SK-N-SH (cell line): ENCODE results near the gene CDCA8. TPM values are rescaled to one million over a fixed set of nuclear protein-coding genes. Genes with fewer than 3 reads are reported as not detected.

Experiments used
- CTCF ChIA-PET: fragments of 300-600, 350-600 bp; formaldehyde crosslinking; extraction: SDS; loops from one replicate; lab custom pipeline; 2021; lab: Yijun Ruan, JAX
- POLR2A ChIA-PET: fragments of 350-600 bp; sonication (Branson Sonifier 250); formaldehyde crosslinking; extraction: SDS; loops from one replicate; lab custom pipeline; 2020; ENCODE audit warnings: antibody characterized with exemption, inconsistent platforms; lab: Yijun Ruan, JAX
- DNase-seq: peaks from one replicate; pipeline ENCODE4 v3.0.0; 2012
- H2AFZ ChIP-seq: fragments of 200-600 bp; sonication (generic); 2 replicates; pipeline ENCODE4 v1.8.1; 2016; ENCODE audit warnings: antibody characterized with exemption, mild to moderate bottlenecking, low read depth
- H3F3A ChIP-seq: fragments of 200-600 bp; sonication (generic); replicated peaks from 2 replicates; pipeline ENCODE3; 2016; ENCODE audit warnings: antibody characterized with exemption, mild to moderate bottlenecking; ENCODE audit not compliant: insufficient read depth
- H3K27ac ChIP-seq, 2 experiments: fragments of 200-500 bp in 1 of 2; fragments of 200-600 bp in 1 of 2; sonication (Bioruptor generic) in 1 of 2; sonication (generic), shearing (Covaris generic) in 1 of 2; 2 replicates each; pipeline versions ENCODE4 v1.5.1 to v1.6.1; 2014 to 2016; ENCODE audit warnings: low read depth in 2 of 2, inconsistent platforms in 1 of 2, low read length in 1 of 2, mild to moderate bottlenecking in 1 of 2, mixed read lengths in 1 of 2
- H3K27me3 ChIP-seq: fragments of 200-600 bp; sonication (generic), shearing (Covaris generic); 2 replicates; pipeline ENCODE4 v1.6.1; 2016; ENCODE audit warnings: mixed run types; ENCODE audit not compliant: insufficient read depth
- H3K36me3 ChIP-seq, 2 experiments: fragments of 200-500 bp in 1 of 2; fragments of 200-600 bp in 1 of 2; sonication (Bioruptor generic) in 1 of 2; sonication (generic) in 1 of 2; replicated peaks in 1 of 2; 2 replicates each; pipeline versions ENCODE3 to v1.5.1; 2014 to 2016; ENCODE audit warnings: low read length in 1 of 2, mild to moderate bottlenecking in 1 of 2; ENCODE audit not compliant: insufficient read depth in 2 of 2, control insufficient read depth in 1 of 2
- H3K4me1 ChIP-seq, 2 experiments: fragments of 200-500 bp in 1 of 2; fragments of 200-600 bp in 1 of 2; sonication (Bioruptor generic) in 1 of 2; sonication (generic), shearing (Covaris generic) in 1 of 2; 2 replicates each; pipeline versions ENCODE4 v1.5.1 to v1.6.1; 2014 to 2016; ENCODE audit warnings: low read depth in 1 of 2, low read length in 1 of 2, mixed run types in 1 of 2; ENCODE audit not compliant: insufficient read depth in 2 of 2, control insufficient read depth in 1 of 2
- H3K4me2 ChIP-seq: fragments of 200-600 bp; sonication (generic), shearing (Covaris generic); 2 replicates; pipeline ENCODE4 v1.6.1; 2017; ENCODE audit warnings: mixed run types
- H3K4me3 ChIP-seq, 2 experiments: fragments of 200-500 bp in 1 of 2; fragments of 200-600 bp in 1 of 2; sonication (Bioruptor generic) in 1 of 2; sonication (generic), shearing (Covaris generic) in 1 of 2; 2 replicates each; pipeline versions ENCODE4 v1.5.1 to v1.8.1; 2014 to 2016; ENCODE audit warnings: low read depth in 2 of 2, inconsistent platforms in 1 of 2, low read length in 1 of 2, mild to moderate bottlenecking in 1 of 2, mixed read lengths in 1 of 2, moderate library complexity in 1 of 2
- H3K79me2 ChIP-seq: fragments of 200-600 bp; sonication (generic); 2 replicates; pipeline ENCODE4 v1.8.1; 2017; ENCODE audit warnings: mild to moderate bottlenecking; ENCODE audit not compliant: insufficient read depth
- H3K9ac ChIP-seq: fragments of 200-600 bp; sonication (generic); 2 replicates; pipeline ENCODE4 v1.6.1; 2017; ENCODE audit warnings: mixed run types
- H3K9me2 ChIP-seq: fragments of 200-600 bp; sonication (generic); 2 replicates; pipeline ENCODE4 v1.6.1; 2017; ENCODE audit warnings: mixed run types
- H3K9me3 ChIP-seq: fragments of 200-600 bp; sonication (generic); 2 replicates; pipeline ENCODE4 v1.6.1; 2017; ENCODE audit warnings: mixed run types, mild to moderate bottlenecking, moderate library complexity
- H4K20me1 ChIP-seq: fragments of 200-600 bp; sonication (generic); 2 replicates; pipeline ENCODE4 v1.6.1; 2017; ENCODE audit warnings: mild to moderate bottlenecking, mixed run types; ENCODE audit not compliant: insufficient read depth
- CHD2 ChIP-seq: fragments of 150-350 bp; IDR thresholded peaks from 2 replicates; pipeline ENCODE4 v1.6.1; 2018; ENCODE audit warnings: low read length; ENCODE audit not compliant: partially characterized antibody
- EZH2phosphoT487 ChIP-seq: fragments of 200-600 bp; sonication (generic); IDR thresholded peaks from 2 replicates; pipeline ENCODE4 v1.6.1; 2017; ENCODE audit warnings: low read depth, mixed run types, mild to moderate bottlenecking, antibody characterized with exemption, moderate library complexity, borderline replicate concordance
- GATA2 ChIP-seq: sonication (generic); formaldehyde crosslinking; IDR thresholded peaks from 2 replicates; pipeline ENCODE4 v1.5.0; 2020; ENCODE audit warnings: mild to moderate bottlenecking, missing genetic modification reagents
- RXRA ChIP-seq: IDR thresholded peaks from 2 replicates; pipeline ENCODE4 v1.4.0; 2012; ENCODE audit warnings: low read depth, mild to moderate bottlenecking, borderline replicate concordance
- WGBS: methylation state at CpG from one replicate; pipeline ENCODE4 v1.1.6; 2017; ENCODE audit warnings: low lambda C conversion rate; 5-methylcytosine and 5-hydroxymethylcytosine counted together
- polyA plus RNA-seq, 3 experiments: library from polyadenylated mRNA; depleted of rRNA; stranded (reverse); fragments of >200 nt; gene quantifications; 2 replicates each; pipeline ENCODE4 v1.2.3, GENCODE V29; 2012
- TF ChIP-seq, protein P1 (sequence below): IDR thresholded peaks from 2 replicates; pipeline ENCODE4 v1.4.0; 2012; ENCODE audit warnings: low read depth, borderline replicate concordance
- TF ChIP-seq, protein P2 (sequence below): IDR thresholded peaks from 2 replicates; pipeline ENCODE4 v1.4.0; 2012; ENCODE audit warnings: low read depth, borderline replicate concordance
- TF ChIP-seq, protein P3 (sequence below): IDR thresholded peaks from 2 replicates; pipeline ENCODE4; 2012

CDCA8 gene
- polyA plus RNA-seq, 1 of the 3 experiments (the other 2 are of a cell fraction) = 22.9 TPM

DNA sequence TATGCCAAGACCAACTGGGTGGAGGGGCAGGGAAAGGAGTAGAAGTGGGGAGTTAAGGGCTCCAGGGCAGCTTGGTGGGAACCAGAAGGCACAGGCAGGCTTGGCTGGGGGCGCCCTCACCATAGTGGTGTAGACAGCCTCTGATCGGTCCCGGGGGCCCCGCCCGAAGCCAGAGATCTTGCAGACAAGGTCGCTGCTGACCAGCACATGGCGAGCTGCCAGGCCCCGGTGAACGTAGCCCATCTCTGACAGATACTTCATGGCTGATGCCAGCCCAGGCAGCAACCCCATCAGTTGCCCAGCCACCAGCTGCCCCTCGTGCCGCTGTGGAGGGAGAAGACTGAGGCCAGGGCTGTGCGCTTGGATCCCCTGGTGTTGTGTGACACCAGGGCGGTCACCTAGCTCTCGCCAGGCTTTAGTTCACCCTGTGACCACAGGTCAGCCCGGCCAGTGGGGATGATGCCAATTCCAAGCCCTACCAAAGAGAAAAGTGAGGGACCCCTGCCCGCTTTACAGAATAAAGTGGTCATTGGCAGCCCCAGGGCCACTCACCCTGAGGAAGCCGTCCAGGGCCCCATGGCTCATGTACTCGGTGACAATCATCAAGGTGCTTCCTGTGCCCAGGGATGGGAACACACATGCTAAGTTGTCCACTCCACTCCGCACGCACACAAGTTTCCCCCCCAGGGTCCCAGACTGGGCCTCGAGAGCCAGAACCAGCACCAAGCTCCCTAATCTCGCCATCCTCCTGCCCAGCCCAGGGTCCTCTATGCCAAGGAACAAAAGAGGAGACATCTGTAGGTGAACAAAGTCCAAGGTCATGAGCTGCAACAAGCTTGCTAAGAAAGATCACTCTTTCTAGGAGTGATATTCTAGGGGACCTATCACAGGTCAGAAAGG lies 28.2 kb downstream of the CDCA8 start (continued):
- TF ChIP-seq, protein P1, sequence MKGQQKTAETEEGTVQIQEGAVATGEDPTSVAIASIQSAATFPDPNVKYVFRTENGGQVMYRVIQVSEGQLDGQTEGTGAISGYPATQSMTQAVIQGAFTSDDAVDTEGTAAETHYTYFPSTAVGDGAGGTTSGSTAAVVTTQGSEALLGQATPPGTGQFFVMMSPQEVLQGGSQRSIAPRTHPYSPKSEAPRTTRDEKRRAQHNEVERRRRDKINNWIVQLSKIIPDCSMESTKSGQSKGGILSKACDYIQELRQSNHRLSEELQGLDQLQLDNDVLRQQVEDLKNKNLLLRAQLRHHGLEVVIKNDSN = no peak
- TF ChIP-seq RXRA = no peak
- TF ChIP-seq, all 33 proteins: peak for 0

DNA sequence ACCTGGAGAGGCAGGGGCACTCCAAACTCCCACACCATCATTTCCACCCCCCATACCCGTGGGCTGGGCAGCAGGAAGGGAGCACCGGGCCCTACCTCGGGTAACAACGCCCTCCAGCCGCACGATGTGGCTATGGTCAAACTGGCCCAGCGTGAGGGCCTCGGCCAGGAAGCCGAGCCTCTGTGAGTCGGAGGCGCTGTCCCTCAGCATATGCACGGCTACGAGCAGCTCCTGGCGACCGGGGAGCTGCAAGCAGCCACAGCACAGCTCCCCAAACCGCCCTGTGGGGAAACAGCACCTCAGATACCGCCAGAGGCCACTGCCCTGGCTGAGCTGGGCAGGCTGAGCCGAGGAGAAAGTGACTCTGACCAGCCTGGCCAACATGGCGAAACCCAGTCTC lies 29.2 kb downstream of the CDCA8 start:
- Histone ChIP-seq H3F3A (no peaks in the 10 kb centered on the region), H3K27ac (no peak overlapping the region), H3K9me2 (no peaks in the 10 kb centered on the region), H3K9me3 (no peaks in the 10 kb centered on the region), H4K20me1 (no peaks in the 10 kb centered on the region), H3K9ac (no peak overlapping the region), H3K27me3 (no peaks in the 10 kb centered on the region), H2AFZ (no peak overlapping the region), H3K4me3 (no peak overlapping the region), H3K79me2 (no peaks in the 10 kb centered on the region), H3K4me1 (peaks cover 0 to 7% of the 10 kb centered on the region in 2 experiments; a peak in 1 of 4 replicates), H3K36me3 (no peaks in the 10 kb centered on the region), H3K4me2 (no peak overlapping the region)
- ChIA-PET CTCF (interaction anchor here (2.6 kb wide), 1 partner anchor 118 kb away, joined by 7 read pairs; no protein-coding TSS in a partner anchor), POLR2A (no interaction called here)
- TF ChIP-seq, protein P2, sequence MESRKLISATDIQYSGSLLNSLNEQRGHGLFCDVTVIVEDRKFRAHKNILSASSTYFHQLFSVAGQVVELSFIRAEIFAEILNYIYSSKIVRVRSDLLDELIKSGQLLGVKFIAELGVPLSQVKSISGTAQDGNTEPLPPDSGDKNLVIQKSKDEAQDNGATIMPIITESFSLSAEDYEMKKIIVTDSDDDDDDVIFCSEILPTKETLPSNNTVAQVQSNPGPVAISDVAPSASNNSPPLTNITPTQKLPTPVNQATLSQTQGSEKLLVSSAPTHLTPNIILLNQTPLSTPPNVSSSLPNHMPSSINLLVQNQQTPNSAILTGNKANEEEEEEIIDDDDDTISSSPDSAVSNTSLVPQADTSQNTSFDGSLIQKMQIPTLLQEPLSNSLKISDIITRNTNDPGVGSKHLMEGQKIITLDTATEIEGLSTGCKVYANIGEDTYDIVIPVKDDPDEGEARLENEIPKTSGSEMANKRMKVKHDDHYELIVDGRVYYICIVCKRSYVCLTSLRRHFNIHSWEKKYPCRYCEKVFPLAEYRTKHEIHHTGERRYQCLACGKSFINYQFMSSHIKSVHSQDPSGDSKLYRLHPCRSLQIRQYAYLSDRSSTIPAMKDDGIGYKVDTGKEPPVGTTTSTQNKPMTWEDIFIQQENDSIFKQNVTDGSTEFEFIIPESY = no peak
- TF ChIP-seq CHD2 (no peak), EZH2phosphoT487 (no peak), GATA2 (CRISPR knock-in tag) (no peak)
- TF ChIP-seq, protein P3, sequence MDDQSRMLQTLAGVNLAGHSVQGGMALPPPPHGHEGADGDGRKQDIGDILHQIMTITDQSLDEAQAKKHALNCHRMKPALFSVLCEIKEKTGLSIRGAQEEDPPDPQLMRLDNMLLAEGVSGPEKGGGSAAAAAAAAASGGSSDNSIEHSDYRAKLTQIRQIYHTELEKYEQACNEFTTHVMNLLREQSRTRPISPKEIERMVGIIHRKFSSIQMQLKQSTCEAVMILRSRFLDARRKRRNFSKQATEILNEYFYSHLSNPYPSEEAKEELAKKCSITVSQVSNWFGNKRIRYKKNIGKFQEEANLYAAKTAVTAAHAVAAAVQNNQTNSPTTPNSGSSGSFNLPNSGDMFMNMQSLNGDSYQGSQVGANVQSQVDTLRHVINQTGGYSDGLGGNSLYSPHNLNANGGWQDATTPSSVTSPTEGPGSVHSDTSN = no peak
- WGBS = 70% methylated on average over 2 of the region's 19 CpGs
- DNase-seq = no peak
